Measurements from ENCODE around the gene JPH3. TPM values are rescaled to one million over a fixed set of nuclear protein-coding genes. Genes with fewer than 3 reads are reported as not detected.

JPH3 gene
- total RNA-seq, 4 donors from 2014 or later: 0.38 TPM; not detected in 3

Other genes starting within 250 kb of the JPH3 start
- gene FBXO31, start 218.7 kb upstream of the JPH3 start, total RNA-seq: 100 to 1,000 TPM in 1 of 4 donors, 10 to 100 TPM in 3; 36.7 to 353 (median 76.1) TPM
- gene MAP1LC3B, start 210.2 kb upstream of the JPH3 start, total RNA-seq: 100 to 1,000 TPM in 2 of 4 donors, 10 to 100 TPM in 2; 81.7 to 172 (median 101) TPM
- gene ZCCHC14, start 109.5 kb upstream of the JPH3 start, total RNA-seq: 10 to 100 TPM; 15.6 to 21.1 (median 18.3) TPM
- 10 to 100 TPM; 17.0 to 51.6 (median 23.2) TPM for gene KLHDC4, start 163.5 kb downstream of the JPH3 start, total RNA-seq